Osteocyte (in vitro differentiated cells): ENCODE measurements around the gene CTXN1. TPM values are rescaled to one million over a fixed set of nuclear protein-coding genes. Genes with fewer than 3 reads are reported as not detected.

Experiments used
- DNase-seq: peaks from one replicate; pipeline ENCODE4 v3.0.0; 2021; ENCODE audit warnings: mixed read lengths; ENCODE audit not compliant: unreplicated experiment; ENCODE audit errors: extremely low spot score
- H3K27ac Mint-ChIP-seq: one replicate; pipeline ENCODE4 v1.8.0; 2021; ENCODE audit warnings: mild to moderate bottlenecking, mixed read lengths; ENCODE audit not compliant: unreplicated experiment
- H3K27me3 Mint-ChIP-seq: one replicate; pipeline ENCODE4 v1.8.0; 2021; ENCODE audit warnings: mixed read lengths; ENCODE audit not compliant: unreplicated experiment
- H3K36me3 Mint-ChIP-seq: one replicate; pipeline ENCODE4 v1.8.0; 2021; ENCODE audit warnings: mixed read lengths; ENCODE audit not compliant: unreplicated experiment
- H3K4me1 Mint-ChIP-seq: one replicate; pipeline ENCODE4 v1.8.0; 2021; ENCODE audit warnings: mixed read lengths; ENCODE audit not compliant: unreplicated experiment
- H3K4me3 Mint-ChIP-seq: one replicate; pipeline ENCODE4 v1.8.0; 2021; ENCODE audit warnings: mild to moderate bottlenecking, moderate library complexity, mixed read lengths; ENCODE audit not compliant: unreplicated experiment
- H3K9me3 Mint-ChIP-seq: one replicate; pipeline ENCODE4 v1.8.0; 2021; ENCODE audit warnings: mixed read lengths; ENCODE audit not compliant: unreplicated experiment
- total RNA-seq: library from RNA; stranded (reverse); gene quantifications from 2 replicates; pipeline ENCODE4 v1.2.1, GENCODE V29; 2021
- TF ChIP-seq, protein P1 (sequence below): fragments of 200-600 bp; sonication (generic); IDR thresholded peaks from 2 replicates; pipeline ENCODE4 v1.5.0; 2021; ENCODE audit warnings: antibody characterized with exemption, mild to moderate bottlenecking, moderate library complexity

Gene CTXN1
- total RNA-seq, 1 donor from 2014 or later, result 28.8 TPM

DNA sequence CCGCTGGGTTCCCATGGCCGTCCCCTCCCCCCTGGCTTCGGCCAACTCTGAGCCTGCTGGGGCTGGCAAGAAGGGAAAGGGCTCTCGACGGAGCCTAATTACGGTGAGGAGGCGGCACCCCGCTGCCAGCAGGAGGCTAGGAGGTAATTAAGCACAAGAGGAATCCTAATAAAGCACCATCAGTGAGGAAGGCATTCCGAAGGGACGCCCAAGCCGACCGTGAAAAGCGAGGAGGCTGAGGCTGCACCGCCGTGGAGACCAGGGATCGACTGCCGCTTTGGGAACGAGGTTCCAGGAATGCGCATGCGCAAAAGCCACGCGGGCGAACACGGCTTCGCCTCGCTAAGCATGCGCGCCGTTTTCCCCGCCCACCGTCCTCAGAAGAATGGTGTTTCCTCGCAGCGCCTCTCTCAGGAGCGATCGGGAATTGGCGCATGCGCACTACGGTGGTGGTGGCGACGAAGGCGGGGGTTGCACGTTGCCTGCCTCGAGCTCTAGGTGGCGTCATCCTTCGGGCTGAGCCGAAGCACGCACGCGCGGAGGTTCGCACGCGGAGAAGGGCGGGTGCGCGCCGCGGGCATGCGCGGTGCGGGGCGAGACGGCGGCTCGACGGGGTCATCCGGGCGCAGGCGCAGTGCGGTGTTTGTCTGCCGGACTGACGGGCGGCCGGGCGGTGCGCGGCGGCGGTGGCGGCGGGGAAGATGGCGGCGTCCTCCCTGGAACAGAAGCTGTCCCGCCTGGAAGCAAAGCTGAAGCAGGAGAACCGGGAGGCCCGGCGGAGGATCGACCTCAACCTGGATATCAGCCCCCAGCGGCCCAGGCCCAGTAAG lies 22.5 kb downstream of the CTXN1 start, which contains the start of gene MAP2K7:
Gene MAP2K7 (plus strand): TSS at position 634 of the 830 bp plus-strand sequence. CDS start 68 bp downstream, at position 702.
- TF ChIP-seq, protein P1, sequence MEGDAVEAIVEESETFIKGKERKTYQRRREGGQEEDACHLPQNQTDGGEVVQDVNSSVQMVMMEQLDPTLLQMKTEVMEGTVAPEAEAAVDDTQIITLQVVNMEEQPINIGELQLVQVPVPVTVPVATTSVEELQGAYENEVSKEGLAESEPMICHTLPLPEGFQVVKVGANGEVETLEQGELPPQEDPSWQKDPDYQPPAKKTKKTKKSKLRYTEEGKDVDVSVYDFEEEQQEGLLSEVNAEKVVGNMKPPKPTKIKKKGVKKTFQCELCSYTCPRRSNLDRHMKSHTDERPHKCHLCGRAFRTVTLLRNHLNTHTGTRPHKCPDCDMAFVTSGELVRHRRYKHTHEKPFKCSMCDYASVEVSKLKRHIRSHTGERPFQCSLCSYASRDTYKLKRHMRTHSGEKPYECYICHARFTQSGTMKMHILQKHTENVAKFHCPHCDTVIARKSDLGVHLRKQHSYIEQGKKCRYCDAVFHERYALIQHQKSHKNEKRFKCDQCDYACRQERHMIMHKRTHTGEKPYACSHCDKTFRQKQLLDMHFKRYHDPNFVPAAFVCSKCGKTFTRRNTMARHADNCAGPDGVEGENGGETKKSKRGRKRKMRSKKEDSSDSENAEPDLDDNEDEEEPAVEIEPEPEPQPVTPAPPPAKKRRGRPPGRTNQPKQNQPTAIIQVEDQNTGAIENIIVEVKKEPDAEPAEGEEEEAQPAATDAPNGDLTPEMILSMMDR, result peak; percentile 59
- Mint-ChIP-seq H3K27me3 (no peaks in the 10 kb centered on the region), H3K9me3 (no peaks in the 10 kb centered on the region), H3K4me1 (peaks cover 26% of the 10 kb centered on the region), H3K27ac (peak within 1 kb of the TSS; percentile 91), H3K36me3 (peaks cover 3% of the 10 kb centered on the region), H3K4me3 (peak within 1 kb of the TSS; percentile 82)
- DNase-seq, result peak; percentile 100

DNA sequence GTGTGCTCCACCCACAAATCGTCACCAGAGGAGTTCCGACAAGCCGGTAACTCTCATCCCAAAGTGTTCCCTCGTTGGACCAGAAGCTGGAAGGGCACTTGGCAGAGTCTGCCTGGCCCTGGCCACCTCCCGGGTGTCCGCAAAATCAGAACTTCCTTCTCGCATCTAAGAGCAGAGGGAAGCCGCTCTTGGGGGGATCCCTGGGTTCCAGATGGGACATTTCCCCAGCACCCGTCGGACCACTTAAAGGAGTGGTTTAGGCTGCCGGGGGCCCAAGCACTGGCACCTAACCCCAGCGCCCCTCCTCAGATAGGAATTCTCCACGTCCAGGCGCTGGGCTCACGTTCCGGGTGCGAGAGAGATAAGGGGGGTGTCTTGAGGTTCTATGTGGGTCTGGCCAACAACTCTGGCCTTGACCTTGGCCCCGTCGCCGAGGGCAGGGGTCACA lies 23.1 kb downstream of the CTXN1 start:
- Mint-ChIP-seq H3K36me3 (peaks cover 3% of the 10 kb centered on the region), H3K27ac (peak overlapping the region; percentile 91), H3K9me3 (no peaks in the 10 kb centered on the region), H3K4me3 (peak overlapping the region; percentile 82), H3K27me3 (no peaks in the 10 kb centered on the region), H3K4me1 (peaks cover 26% of the 10 kb centered on the region)
- no peak for DNase-seq
- TF ChIP-seq, protein P1, result no peak

DNA sequence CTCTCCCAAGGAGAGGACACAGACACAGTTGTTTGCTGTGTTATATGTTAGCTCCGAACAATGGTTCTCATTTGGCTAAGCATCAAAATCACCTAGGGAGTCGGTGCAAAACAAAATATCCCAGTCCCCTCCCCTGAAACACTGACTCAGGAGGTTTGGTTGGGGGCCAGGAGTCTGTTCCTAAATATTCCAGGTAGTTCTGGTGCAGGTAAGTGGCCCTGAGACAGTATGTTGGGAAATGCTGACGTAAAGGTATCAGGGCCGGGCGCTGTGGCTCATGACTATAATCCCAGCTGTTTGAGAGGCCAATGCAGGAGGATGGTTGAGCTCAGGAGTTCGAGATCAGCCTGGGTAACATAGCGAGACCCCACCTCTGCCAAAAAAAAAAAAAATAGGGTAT lies 24.6 kb downstream of the CTXN1 start:
- peaks cover 26% of the 10 kb centered on the region for H3K4me1 Mint-ChIP-seq
- H3K27me3 Mint-ChIP-seq, result no peaks in the 10 kb centered on the region
- peaks cover 5% of the 10 kb centered on the region for H3K36me3 Mint-ChIP-seq
- no peak overlapping the region for H3K4me3 Mint-ChIP-seq
- TF ChIP-seq, protein P1, result no peak
- DNase-seq, result no peak
- no peak overlapping the region for H3K27ac Mint-ChIP-seq
- no peaks in the 10 kb centered on the region for H3K9me3 Mint-ChIP-seq

DNA sequence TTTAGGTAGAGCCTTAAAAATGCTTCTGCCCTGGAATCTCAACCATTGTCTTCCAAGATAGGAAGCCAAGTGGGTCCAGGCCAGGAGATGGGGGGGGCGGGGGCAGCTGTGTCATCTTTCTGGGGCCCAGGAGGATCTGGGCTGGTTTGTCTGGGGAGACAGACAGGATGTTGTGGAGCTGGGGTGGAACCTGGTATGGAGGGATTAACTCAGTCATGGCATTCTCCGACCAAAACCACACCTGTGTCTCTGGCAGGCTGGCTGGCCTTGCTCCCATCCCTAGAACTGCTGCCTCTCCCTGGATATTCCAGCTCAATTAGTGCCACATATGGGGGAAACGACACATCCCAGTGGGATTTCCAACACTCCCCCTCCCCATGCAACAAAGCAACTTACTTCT lies 25.0 kb downstream of the CTXN1 start:
- H3K36me3 Mint-ChIP-seq, result peaks cover 5% of the 10 kb centered on the region
- no peaks in the 10 kb centered on the region for H3K27me3 Mint-ChIP-seq
- H3K27ac Mint-ChIP-seq, result no peak overlapping the region
- no peak overlapping the region for H3K4me3 Mint-ChIP-seq
- H3K9me3 Mint-ChIP-seq, result no peaks in the 10 kb centered on the region
- DNase-seq, result no peak
- TF ChIP-seq, protein P1, result no peak
- H3K4me1 Mint-ChIP-seq, result peaks cover 22% of the 10 kb centered on the region

DNA sequence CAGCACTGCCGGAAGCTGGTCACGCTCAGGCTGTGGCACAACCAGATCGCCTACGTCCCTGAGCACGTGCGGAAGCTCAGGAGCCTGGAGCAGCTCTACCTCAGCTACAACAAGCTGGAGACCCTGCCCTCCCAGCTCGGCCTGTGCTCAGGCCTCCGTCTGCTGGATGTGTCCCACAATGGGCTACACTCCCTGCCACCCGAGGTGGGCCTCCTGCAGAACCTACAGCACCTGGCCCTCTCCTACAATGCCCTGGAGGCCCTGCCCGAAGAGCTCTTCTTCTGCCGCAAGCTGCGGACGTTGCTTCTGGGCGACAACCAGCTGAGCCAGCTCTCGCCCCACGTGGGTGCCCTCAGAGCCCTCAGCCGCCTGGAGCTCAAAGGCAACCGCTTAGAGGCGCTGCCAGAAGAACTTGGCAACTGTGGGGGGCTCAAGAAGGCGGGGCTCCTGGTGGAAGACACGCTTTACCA lies 25.5 kb downstream of the CTXN1 start:
- Mint-ChIP-seq H3K27ac (no peak overlapping the region), H3K9me3 (no peaks in the 10 kb centered on the region), H3K4me3 (no peak overlapping the region), H3K4me1 (peaks cover 18% of the 10 kb centered on the region), H3K27me3 (no peaks in the 10 kb centered on the region), H3K36me3 (peaks cover 5% of the 10 kb centered on the region)
- no peak for DNase-seq
- TF ChIP-seq, protein P1, result no peak
